D721Med (cell line): ENCODE measurements around the gene LDLRAD3.

Source experiments
- DNase-seq: peaks from one replicate; pipeline ENCODE4 v3.0.0; 2011; ENCODE audit warnings: low spot score; ENCODE audit not compliant: insufficient read length
- FAIRE-seq: peaks from 2 replicates; lab custom pipeline; 2011; peaks lifted over from hg19 to GRCh38; lab: Jason Lieb, UNC
- CTCF ChIP-seq: IDR thresholded peaks from 2 replicates; pipeline ENCODE4 v1.5.1; 2012; ENCODE audit warnings: mild to moderate bottlenecking, control low read depth; ENCODE audit not compliant: insufficient read depth; ENCODE audit errors: missing control alignments

LDLRAD3 gene

DNA sequence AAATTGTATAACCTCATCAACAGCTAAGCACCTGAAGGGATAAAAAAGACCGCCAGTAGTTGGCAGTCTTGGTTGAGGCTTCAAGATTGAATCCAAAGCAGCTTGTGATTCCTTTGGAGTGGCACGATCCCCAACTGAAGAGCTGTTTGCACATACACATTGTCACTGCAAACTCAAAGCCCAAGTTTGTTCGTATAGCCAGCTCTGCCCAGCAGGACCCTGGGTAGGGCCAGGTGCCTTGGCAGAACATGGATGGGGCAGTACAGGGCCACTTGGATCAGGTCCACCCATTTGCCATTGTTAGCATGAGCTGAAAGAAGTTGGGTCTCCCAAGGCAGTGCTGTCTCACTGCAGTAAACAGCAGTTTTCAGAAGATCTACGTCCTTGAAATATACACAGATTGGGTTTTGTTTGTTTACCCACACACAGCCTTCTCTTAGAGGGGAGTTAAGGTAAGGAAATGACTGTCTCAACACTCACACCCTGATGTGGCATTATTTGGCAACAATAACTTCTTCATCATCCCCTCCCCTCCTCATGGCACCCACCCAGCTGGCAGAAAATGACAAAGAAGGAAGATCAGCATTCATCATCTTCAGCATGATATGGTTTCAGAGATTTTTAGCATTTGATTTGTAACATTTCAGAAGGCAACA lies 212.4 kb downstream of the LDLRAD3 start:
- peak; percentile 18 for TF ChIP-seq CTCF
- DNase-seq, result no peak
- no peak for FAIRE-seq

DNA sequence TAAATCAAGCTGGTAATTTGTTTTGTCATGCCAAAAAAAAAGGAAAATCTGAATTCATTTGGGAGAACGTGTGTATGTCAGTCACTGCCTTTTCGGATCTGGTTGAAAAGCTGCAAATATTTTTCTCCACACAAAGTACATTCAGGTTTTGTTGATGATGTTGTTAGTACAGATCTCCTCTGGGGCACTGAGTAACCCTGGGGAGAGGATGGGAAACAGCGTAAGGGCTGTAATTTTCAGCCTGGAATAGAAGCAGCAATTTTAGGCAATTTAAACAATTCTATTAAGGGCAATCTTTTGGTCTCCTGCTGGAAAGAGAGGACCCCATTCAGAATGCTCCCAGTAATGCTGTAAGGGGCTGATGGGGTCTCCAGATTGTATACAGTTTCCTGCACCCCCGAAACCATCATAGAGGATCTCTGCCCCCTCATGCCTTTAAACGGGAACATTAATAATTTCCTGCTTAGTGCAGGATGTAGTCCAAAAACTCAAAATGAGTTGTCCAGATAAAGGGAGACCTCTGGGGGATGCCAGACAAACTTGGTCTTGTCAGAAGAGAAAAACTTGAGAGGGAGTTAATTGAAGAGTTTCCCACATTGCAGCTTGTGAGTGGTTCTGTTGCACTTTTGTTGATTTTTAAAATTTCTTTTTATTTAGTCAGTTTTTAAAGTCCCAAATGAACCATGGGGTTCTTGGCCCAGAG lies 213.1 kb downstream of the LDLRAD3 start:
- no peak for DNase-seq
- no peak for TF ChIP-seq CTCF
- FAIRE-seq, result no peak

DNA sequence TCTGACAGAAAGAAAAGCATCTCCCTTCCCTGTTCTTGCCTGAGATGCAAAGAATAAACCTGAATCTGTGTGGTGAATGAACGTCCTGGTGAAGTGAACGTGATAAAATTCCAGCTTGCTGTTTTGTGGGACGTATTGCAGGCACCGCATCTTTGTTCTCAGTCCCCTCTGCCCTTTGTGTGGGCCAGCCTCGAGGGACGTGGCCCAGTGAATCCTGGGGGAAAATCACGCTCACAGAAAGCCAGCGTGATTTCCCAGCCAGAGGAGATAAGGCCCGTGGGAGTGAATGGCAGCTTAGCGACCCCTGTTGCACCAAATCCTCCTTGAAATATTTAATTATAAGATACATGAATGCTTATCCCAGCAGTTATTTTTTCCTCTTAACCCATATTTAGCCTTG lies 216.2 kb downstream of the LDLRAD3 start:
- TF ChIP-seq CTCF, result no peak
- no peak for FAIRE-seq
- no peak for DNase-seq

- no peak for FAIRE-seq
- TF ChIP-seq CTCF, result no peak
These were observed 217.7 kb downstream of the LDLRAD3 start for GRCh38 chr11:36161572-36161971.

GRCh38 chr11:36162006-36162882 lies 218.4 kb downstream of the LDLRAD3 start:
- no peak for TF ChIP-seq CTCF
- DNase-seq, result no peak
- FAIRE-seq, result no peak

More at GRCh38 chr11:36161572-36161971, 217.7 kb downstream of the LDLRAD3 start:
- no peak for DNase-seq

GRCh38 chr11:36162883-36163434 lies 219.1 kb downstream of the LDLRAD3 start:
- TF ChIP-seq CTCF, result no peak
- FAIRE-seq (no peak), DNase-seq (no peak)
